Measurements from ENCODE around the gene TBC1D22A.
"Not testable (repeated sequence)": the region's sequence is repeated elsewhere in the genome, so short reads cannot be mapped to it uniquely, and the experiment has no call there.

TBC1D22A gene

GRCh38 chr22:47129902-47130635, 367.6 kb downstream of the TBC1D22A start:
- no peak for DNase-seq

- no peak for DNase-seq
These were observed 368.6 kb downstream of the TBC1D22A start for GRCh38 chr22:47130883-47131631.

GRCh38 chr22:47131632-47132427, 369.4 kb downstream of the TBC1D22A start:
- DNase-seq: no peak

GRCh38 chr22:47132428-47132825, 370.0 kb downstream of the TBC1D22A start:
- no peak for DNase-seq

GRCh38 chr22:47133061-47133969, 370.9 kb downstream of the TBC1D22A start:
- no peak for DNase-seq

- DNase-seq: no peak
These were observed 371.8 kb downstream of the TBC1D22A start for GRCh38 chr22:47134222-47134621.

GRCh38 chr22:47135338-47135737, 372.9 kb downstream of the TBC1D22A start:
- DNase-seq: no peak

- DNase-seq: no peak
These were observed 373.6 kb downstream of the TBC1D22A start for GRCh38 chr22:47136050-47136449.

- no peak for DNase-seq
These were observed 374.2 kb downstream of the TBC1D22A start for GRCh38 chr22:47136671-47137070.

- DNase-seq: no peak
These were observed 376.8 kb downstream of the TBC1D22A start for GRCh38 chr22:47139013-47139789.

- no peak for DNase-seq
These were observed 377.3 kb downstream of the TBC1D22A start for GRCh38 chr22:47139790-47140119.

GRCh38 chr22:47140975-47141374, 378.5 kb downstream of the TBC1D22A start:
- not testable (repeated sequence) for DNase-seq

- DNase-seq: no peak
These were observed 380.1 kb downstream of the TBC1D22A start for GRCh38 chr22:47142427-47143046.

GRCh38 chr22:47143249-47143938, 380.9 kb downstream of the TBC1D22A start:
- DNase-seq: no peak

GRCh38 chr22:47144076-47144765, 381.8 kb downstream of the TBC1D22A start:
- DNase-seq: no peak

GRCh38 chr22:47144791-47145425, 382.5 kb downstream of the TBC1D22A start:
- no peak for DNase-seq

- no peak for DNase-seq
These were observed 383.4 kb downstream of the TBC1D22A start for GRCh38 chr22:47145883-47146282.

- DNase-seq: no peak
These were observed 383.9 kb downstream of the TBC1D22A start for GRCh38 chr22:47146391-47146790.

GRCh38 chr22:47146941-47147340, 384.5 kb downstream of the TBC1D22A start:
- no peak for DNase-seq

Measured in T-helper 2 cell (primary cell).